Measurements from ENCODE around the gene SMIM17.

- no peak for TF ChIP-seq CTCF (IDR thresholded peaks at IDR 0.05)
- no peak for TF ChIP-seq POLR2AphosphoS5 (IDR thresholded peaks at IDR 0.05)
- TF ChIP-seq EP300 (IDR thresholded peaks at IDR 0.05), result no peak
- TF ChIP-seq POLR2A (IDR thresholded peaks at IDR 0.05), result no peak
Measured at GRCh38 chr19:56690670-56691069, 47.7 kb downstream of the SMIM17 start.

Data from upper lobe of left lung (tissue), 4 donors.